Fibroblast of lung (primary cell): ENCODE results near the gene DRAP1.

ENCODE experiments used
- EZH2 ChIP-seq: IDR thresholded peaks from 2 replicates; pipeline ENCODE4 v1.5.1; 2012; ENCODE audit warnings: low read length, control low read depth, mild to moderate bottlenecking; ENCODE audit errors: missing control alignments
- TF ChIP-seq, protein P1 (sequence below), 2 donors: IDR thresholded peaks in 1 of 2; conservative IDR thresholded peaks in 1 of 2; 1 replicate in 1 of 2; 2 replicates in 1 of 2; pipeline ENCODE4 v1.5.1; 2011 to 2012; ENCODE audit warnings: low read length in 2 of 2, control low read depth in 1 of 2, inconsistent platforms in 1 of 2, low read depth in 1 of 2, mild to moderate bottlenecking in 1 of 2

DNA sequence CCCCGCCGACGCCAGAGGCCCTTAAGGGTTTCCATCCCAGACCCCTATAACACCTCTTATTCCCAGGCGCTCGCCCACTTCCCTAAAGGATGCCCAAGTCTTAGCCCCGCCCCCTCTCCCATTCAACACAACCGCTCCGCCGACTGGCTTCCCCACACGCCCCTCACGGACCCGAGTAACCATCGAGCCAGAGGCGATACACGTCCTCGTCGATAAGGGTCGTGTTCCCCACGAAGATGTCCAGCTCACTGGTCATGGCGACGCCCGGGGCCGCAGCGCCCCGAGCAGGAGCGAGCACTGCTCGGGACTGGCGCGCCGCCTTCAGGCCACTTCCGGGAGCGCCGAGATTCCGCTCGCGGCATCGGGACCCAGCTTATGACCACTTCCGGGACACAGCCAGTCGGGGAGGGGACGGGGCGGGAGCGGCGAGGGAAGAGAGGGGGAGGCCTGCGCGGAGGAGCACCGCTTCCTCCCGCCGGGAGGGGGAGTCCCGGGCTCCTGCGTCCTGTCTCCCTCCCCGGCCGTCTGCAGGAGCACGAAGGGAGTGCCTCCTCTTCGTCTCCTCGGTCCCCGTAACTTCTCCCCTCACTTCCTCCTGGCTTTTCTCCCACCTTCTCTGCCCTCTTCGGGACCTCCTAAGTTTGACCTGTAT lies 30.9 kb upstream of the DRAP1 start, which contains the start of gene FIBP:
- TF ChIP-seq, protein P1, sequence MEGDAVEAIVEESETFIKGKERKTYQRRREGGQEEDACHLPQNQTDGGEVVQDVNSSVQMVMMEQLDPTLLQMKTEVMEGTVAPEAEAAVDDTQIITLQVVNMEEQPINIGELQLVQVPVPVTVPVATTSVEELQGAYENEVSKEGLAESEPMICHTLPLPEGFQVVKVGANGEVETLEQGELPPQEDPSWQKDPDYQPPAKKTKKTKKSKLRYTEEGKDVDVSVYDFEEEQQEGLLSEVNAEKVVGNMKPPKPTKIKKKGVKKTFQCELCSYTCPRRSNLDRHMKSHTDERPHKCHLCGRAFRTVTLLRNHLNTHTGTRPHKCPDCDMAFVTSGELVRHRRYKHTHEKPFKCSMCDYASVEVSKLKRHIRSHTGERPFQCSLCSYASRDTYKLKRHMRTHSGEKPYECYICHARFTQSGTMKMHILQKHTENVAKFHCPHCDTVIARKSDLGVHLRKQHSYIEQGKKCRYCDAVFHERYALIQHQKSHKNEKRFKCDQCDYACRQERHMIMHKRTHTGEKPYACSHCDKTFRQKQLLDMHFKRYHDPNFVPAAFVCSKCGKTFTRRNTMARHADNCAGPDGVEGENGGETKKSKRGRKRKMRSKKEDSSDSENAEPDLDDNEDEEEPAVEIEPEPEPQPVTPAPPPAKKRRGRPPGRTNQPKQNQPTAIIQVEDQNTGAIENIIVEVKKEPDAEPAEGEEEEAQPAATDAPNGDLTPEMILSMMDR (conservative IDR thresholded peaks at IDR 0.05 in 1 of 2, IDR thresholded peaks at IDR 0.05 in 1 of 2; ENCODE audit: low read depth in 1 of 2, low read length in 2 of 2), result peak; percentile 58 to 62
- no peak for TF ChIP-seq EZH2
